GM12872 (cell line): Measurements from ENCODE around the gene SPESP1.

Source experiments
- CTCF ChIP-seq: IDR thresholded peaks from 3 replicates; pipeline ENCODE4 v1.5.1; 2011; ENCODE audit warnings: low read depth, mild to moderate bottlenecking, low read length, moderate library complexity; ENCODE audit not compliant: insufficient read depth

Gene SPESP1

GRCh38 chr15:68993276-68993675 is 63.0 kb downstream of the SPESP1 start:
- TF ChIP-seq CTCF: no peak

GRCh38 chr15:68994149-68994548 is 63.8 kb downstream of the SPESP1 start:
- no peak for TF ChIP-seq CTCF

GRCh38 chr15:68994981-68995761 is 64.8 kb downstream of the SPESP1 start:
- TF ChIP-seq CTCF: no peak
